NOMO-1 treated with dmso at 0.1 percent for 144 hours (cell line): ENCODE measurements around the gene C18orf32.
"Not testable (repeated sequence)": the region's sequence is repeated elsewhere in the genome, so short reads cannot be mapped to it uniquely, and the experiment has no call there.

Source experiments
- DNase-seq: peaks from one replicate; lab custom pipeline; 2025; ENCODE audit not compliant: unreplicated experiment; lab: John Stamatoyannopoulos, UW

C18orf32 gene

DNA sequence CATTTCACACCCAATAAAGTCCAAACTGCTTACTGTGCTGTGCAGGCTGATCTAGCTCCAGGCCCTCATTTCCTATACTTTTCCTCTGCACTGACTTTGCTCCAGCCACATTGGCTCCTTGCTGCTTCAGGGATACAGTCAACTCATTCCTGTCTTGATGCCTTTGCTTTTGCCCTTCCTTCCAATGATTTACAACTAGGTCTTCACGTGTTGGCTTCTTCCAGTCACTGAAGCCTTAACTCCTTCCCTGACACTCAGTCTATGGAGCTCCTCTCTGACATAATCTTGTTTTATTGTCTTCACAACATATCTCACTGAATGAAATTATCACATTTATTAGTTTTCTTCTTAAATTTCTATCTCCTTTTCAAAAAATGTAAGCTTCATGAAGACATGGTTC, 16.9 kb upstream of the C18orf32 start:
- no peak for DNase-seq

DNA sequence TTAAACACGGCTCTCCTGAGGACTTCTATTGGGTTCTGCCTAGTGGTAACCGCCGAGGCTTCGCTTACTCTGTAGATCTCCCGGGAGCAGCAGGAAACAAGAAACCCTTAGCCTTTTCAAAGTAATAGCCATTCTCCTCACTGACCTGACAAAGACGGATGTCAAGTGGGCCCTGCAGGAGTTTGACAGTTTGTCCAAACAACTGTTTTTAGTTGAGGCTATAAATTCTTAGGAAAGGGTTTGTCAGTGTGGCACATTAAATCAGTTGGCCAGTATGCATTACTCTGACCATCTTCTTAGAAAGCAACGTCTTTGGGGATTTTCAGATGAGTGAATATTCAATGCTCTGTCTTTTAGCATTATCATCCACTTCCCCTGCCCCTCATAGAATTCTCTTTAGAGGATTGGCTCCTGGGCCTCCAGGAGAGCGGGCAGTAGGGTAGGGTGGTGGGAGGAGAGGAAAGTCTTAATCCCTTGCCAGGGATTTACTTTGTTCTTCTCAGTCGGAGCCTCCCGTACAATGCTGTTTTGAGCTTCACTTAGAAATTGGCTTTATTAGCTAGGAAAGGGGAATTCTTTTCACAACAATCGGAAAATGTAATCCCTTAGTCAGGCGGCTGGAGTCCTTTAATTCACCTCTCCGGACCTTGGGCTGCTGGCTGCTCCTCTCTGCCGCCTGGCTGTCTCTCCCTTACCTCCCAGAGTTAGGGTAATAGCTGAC, 13.3 kb upstream of the C18orf32 start:
- DNase-seq, result no peak

DNA sequence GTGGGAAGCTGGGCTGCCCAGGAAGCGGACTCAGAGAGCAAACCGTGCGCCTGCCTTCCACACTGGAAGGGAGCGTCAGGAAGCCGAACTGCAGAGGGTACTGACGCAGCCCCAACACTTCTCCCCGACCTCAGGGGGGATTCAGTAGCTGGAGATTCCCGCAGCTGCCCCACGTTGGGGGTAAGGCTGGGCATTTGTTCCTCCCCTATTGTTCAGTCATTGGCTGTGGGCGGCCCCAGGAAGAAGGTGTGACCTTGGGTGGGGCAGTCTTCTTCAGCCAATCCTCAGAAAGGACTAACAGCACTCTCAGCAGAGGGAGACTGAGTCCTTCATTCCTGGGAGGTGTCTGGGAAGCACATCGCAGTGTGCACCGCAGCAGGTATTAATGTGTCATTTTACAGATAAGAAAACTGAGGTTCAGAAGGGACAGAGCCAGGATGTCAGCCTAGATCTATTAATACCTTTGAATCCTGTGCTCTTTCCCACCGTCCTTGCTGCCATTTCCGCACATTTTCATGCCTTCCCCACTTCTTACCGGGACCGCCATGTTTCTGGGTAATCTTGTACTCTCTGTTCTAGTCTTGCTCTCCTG, 12.1 kb upstream of the C18orf32 start:
- no peak for DNase-seq

DNA sequence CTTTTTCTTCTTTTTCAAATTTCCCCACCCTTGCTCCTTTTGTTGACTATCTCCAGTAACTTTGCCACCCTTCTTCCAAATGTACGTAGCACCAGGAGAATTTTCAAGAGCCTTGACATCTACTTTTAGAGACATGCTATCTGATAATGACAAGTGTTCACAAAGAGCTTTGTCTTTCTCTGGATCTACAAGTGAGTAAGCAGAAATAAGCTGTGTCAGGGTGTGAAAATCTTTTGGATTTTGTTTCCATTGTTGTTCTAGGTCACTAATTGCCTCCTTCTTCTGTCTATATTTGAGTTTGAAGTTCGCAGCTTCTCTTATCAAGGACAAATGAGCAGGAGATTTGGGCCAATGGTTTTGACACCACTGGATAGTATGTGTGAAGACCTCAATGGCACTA, 8.4 kb upstream of the C18orf32 start:
- DNase-seq, result no peak

DNA sequence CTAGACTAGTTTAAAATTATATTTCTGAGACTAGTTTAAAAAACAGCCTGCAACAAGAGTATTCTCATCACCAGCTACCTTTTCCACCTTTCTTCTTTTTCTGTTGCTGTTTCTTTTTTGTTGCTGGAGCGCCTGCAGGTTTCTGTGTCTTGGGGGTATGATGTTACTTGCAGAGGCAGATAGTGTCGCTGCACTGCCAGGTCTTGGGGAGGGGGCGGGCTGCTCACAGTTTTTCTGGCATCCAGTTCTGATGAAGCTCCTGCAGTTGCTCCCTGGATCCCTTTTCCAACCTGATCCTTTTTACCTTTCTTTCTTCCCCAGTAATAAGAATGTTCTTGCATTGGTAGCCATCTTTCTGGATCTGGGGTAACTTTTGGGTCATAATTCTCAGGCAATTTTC, 8.0 kb upstream of the C18orf32 start:
- no peak for DNase-seq

DNA sequence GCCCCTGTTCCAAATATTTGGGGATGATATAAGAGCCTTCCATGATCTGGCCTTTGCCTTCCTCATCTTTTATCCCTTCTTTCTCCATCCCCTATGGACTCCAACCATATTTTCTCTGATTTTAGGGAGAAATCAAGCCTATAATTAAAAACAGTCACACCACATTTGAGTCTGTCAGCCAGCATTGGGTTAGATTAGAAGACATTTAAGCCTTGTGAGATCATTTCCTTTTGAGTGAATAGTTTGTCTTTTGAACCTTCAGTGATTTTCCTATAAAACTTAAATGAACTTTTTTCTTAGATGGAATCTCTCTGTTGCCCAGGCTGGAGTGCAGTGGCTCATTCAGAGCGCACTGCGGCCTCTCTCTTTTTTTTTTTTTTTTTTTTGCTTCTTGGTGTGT, 7.6 kb upstream of the C18orf32 start:
- DNase-seq, result no peak

DNA sequence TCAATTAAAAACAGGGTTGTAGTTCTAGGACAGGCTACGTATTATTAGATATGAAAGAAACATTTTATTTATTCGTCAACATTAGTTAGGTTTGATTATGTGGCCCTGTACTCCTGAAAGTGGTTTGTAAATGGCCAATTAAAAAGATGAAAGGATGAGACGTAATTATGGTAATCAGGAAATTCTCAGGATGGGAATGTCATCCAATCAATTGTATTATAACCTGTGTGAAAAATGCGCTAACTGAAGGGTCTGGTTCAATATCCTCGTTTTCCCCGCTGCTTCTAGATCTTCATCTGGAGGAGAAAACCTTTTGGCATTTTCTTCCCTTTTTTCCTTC, 5.6 kb upstream of the C18orf32 start:
- no peak for DNase-seq

DNA sequence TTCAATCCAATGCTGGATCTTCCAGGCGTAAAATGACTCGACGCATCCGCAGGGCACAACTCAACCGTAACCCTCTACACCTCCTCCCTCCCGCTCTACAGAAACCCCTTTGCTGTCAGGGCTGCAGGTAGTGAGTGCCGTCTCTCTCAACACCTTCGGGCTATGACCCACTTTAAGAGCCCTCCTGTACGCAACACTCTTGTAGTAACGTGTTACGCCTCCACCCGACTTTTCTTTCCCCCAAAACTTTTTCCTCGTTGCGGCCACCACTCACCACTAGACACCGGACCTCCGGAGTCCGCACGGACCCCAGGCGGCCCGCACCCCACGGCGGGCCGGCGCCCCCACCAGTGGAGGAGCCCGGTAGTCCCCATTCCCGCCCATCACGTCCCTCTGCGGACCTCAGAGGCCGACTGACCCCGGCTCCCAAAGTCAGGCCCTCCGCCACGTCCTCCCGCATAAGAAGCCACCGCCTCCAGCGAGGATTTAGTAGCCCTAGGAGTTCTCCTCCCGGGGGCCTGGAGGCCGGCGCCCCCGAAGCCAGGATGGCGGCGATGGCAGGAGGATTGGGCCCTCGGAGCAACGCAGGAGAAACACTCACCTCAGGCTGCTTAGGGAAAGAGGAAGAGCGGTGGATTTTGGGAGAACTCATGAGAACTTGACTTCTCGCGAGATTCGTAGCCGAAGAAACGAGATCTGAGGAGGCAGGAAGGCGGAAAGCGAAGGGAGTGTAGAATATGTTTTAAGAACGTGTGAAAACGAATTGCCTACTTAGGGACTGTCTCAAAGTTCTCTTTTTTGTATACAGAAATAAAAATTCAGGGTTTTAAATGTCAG, 5.0 kb upstream of the C18orf32 start, which contains the start of gene RPL17:
Gene RPL17, minus strand, starts transcription at position 609 of the 837 bp plus-strand sequence.
- DNase-seq, result peak; percentile 97

DNA sequence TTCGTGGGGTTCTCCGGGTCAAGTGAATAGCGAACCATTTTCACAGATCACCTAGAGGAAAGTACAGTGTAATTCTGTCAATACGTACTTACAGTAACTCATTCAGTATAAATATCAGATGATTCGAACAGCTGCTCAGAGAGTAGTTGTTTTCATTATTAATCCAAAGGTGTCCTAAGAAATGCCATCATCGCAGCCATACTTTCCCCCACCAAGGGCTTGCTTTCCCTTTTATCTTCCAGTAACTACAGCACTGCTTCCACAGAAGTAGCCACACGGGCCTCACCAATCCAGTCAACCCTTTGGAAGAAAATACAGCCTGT, 4.5 kb upstream of the C18orf32 start:
- DNase-seq, result no peak

DNA sequence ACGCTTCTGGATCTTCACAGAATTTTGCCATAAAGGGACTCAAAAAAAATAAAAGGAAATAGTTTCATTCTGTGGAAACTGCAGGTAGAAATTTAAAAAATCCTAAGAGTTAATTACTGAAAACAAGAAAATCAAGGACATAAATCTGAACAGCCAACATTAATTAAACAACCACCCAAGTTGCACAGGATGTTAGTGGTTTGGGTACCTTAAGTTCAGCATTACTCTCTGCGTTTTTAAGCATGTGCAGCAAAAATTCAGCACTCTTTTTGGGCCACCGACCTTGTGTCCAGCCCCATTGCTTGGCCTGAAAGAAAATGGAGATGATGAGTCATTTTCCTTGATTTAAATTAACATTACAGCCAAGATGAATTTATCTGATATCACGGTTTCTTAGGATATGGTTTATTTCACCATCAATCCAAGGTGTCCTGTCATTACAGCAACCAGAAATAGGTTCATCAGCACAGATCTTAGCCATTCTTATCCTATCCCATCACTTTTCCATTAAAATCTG, 3.3 kb upstream of the C18orf32 start:
- no peak for DNase-seq

DNA sequence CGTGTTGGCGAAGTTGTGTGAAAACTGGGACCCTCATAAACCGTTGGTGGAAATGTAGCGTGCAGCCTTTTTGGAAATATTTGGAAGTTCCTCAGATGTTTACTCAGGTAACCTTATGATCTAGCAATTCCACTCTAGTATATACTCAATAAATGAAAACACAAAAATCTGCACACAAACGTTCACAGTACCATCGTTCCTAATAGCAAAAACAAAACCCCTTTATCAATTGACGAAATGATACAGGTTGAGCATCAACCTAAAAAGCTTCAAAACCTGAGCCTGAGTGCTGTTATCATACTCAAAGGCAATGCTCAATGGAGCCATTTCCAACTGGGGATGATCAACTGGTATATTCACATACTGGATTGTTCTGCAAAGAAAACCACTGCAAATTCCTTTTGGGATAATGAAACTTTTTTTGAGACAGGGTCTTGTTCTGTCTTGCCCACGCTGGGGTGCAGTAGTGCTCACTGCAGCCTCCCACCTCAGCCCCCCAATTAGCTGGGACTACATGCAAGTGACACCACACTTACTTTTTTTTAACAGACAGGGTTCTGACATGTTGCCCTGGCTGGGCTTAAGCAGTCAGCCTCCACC, 777 bp upstream of the C18orf32 start:
- DNase-seq, result no peak

DNA sequence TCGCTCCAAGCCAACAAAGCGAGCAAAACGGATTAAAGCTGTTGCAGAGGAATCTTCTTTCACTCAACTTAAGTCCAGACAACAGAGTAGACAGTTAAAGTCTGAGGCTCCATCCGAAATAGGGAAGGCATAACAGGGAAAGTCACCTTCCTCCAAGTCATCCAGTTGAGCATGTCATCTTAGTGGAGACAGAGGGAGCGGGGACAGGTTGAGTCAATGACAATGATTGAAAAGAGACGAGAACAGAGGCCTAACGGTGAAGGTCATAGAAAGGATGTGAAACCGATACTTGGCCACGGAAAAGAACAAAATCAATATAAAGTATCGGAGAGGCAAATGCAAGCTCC, 455 bp downstream of the C18orf32 start:
- no peak for DNase-seq

DNA sequence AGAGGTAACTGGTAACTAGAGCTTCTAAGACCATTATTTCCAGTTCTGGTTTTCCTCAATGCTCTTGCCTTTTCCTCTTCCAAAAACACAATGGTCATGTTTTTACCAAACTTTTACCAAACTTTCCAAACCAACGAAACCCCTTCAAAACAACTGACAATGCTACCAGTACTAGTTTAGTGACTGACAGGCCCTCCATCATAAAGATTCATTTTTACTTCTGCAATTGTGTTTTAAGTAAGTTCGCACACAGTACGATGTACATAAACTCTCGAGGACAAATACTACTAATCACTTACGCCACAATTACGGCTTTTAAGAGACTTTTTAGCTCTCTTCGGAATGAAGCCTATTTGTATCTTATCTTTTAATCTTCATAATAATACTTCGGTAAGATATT, 900 bp downstream of the C18orf32 start:
- peak; percentile 13 for DNase-seq

DNA sequence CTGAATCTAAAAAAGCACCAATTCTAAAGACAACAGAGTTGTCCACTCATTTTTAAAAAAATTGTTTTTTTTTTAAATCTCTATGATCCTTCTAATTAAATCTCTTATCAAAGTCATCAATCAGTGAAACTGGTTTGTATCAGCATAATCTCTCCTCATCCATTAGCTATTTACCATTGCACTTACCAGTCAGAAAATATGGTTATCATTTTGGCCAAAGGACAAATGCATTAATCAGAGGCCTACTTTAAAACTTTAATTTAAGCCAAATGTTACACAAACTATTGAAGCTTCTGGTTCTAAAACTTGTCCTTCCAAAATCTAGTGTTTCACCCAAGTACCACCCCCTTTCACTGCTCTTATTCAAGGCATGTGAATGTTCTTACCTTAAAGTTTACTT, 3.8 kb downstream of the C18orf32 start:
- DNase-seq, result no peak

DNA sequence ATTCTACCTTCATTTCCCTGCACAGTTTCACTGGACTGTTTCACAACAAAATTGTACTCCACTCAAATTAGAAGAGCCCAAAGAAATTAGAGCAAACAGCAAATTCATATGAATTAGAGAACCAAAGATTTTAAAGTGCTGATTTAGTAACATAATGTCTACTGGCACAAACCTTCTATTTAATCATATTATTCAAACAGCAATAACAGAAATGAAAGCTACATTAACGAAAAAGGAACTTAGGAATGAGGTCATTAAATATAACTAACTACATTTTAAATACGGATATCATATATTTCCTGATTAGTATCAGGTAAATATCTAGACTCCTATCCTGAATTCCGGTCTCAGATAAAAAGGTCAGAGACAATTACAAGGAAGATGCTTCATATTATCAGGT, 5.1 kb downstream of the C18orf32 start:
- DNase-seq, result no peak

DNA sequence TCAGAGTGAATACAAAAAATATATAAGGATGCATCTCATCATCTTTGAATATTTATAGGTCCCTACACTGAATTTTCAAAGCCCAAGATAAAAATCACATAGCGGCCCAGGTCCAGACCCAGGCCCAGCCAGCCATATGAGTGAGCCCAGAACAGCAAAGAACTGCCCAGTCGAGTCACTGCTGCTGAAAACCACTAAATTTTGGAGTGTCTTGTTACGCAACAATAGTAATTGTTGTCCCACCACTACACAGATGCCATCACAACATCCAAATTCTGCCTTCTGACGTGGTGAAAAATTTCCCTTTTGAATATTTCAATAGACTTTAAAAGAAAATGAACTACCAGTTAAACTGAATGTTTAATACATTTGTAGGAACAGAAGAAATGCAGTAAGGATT, 5.7 kb downstream of the C18orf32 start:
- no peak for DNase-seq

DNA sequence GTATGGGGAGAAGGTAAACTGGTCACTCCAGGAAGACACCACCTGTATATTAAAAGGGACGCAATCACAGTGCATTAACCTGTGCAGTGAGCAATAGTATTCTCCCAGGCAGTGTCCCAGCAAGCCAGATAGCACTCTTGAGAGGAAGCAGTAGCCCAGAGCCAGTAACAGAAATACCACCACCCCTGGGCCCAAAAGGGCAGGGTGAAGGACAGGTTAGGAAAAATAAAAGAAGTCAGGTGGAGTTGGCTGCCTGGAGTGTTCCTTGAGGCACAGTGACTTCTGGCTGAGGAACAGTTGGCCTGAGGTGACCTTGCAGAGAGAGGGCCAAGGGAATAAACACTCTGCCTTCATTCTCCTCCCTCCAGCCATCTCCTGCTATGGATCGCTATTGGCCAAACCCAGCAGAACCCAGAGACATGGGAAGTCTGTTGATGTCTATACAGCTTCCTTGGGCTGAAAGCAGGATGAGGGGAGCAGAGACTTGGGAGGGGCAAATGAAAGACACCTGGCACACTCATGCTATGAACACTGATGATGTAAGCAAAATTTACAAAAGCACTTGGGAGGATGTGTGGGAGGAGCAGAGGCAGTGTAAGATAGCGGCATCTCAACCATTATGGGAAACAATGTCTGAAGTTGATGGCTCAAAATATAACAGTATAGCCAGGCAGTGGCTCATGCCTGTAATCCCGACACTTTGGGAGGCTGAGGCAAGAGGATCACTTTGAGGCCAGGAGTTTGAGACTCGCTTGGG, 7.5 kb downstream of the C18orf32 start:
- no peak for DNase-seq

DNA sequence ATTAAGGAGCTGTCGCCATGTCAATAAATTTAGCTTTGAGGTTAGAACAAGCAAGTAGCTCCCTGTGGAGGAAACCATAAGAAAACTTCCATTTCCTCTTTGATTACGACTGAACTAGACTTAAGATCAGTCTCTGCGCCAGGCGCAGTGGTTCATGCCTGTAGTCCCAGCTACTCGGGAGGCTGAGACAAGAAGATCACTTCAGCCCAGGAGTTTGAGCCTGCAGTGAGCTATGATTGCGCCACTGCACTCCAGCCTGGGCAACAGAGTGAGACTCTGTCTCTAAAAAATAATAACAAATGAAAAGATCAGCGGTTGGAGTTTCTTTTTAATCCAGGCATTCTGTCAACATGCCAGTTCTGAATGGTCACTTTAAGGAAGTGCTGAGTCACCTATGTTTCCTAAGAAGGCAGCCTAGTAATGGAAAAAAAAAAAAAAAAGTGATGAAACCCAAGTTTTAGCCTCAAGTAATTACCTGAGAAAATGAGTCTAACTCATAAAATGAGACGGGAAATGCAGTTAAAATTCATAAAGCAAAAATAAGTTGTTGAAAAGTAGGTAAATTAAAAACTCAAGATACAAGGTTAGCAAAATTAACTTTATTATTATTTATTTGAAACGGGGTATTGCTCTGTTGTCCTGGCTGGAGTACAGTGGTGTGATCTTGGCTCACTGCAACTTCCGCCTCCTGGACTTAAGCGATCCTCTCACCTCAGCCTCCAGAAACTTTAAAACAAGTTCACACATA, 10.2 kb downstream of the C18orf32 start:
- peak; percentile 76 for DNase-seq

DNA sequence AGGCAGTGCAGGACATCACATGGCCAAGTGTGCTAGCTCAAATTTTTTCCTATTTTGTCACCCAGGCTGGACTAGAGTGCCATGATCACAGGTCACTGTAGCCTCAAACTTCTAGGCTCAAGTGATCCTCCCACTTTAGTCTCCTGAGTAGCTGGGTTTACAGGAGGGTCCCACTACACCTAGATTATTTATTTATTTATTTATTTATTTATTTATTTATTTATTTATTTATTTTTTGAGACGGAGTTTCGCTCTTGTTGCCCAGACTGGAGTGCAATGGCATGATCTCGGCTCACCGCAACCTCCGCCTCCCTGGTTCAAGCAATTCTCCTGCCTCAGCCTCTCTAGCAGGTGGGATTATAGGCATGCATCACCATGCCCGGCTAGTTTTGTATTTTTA, 12.1 kb downstream of the C18orf32 start:
- DNase-seq, result not testable (repeated sequence)

DNA sequence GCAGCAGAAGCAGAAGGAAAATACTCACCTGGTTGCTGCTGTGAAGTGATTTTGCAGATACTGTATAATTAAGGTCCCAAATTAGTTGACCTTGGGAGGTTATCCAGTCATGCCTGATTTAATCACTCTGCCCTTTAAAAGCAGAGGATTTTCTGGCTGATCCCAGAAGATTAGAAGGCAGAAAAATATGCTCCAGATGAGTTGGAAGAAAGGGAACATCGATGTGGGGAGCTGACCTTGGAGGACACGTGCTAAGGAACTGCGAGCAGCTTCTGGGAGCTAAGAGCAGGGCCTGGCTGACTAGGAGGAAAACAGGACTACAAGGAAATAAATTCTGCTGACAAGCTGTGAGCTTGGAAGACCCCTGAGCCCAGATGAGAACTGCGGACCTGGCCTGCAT, 13.3 kb downstream of the C18orf32 start:
- no peak for DNase-seq
